Peyer's patch (tissue), 4 donors: ENCODE results near the gene USP47.

Source experiments
- POLR2A ChIP-seq, 2 donors: fragments of 450-650 bp; IDR thresholded peaks; one replicate each; pipeline ENCODE4 v1.5.1; 2017; ENCODE audit warnings: antibody characterized with exemption in 2 of 2, mild to moderate bottlenecking in 2 of 2, moderate library complexity in 2 of 2
- TF ChIP-seq, protein P1 (sequence below), 6 experiments: fragments of 450-650 bp in 4 of 6; fragments of 200-600 bp in 2 of 6; sonication (generic) in 1 of 6; IDR thresholded peaks; one replicate each; pipeline ENCODE4 v1.5.1; 2017 to 2019; ENCODE audit warnings: antibody characterized with exemption in 6 of 6, mild to moderate bottlenecking in 3 of 6, moderate library complexity in 1 of 6

DNA sequence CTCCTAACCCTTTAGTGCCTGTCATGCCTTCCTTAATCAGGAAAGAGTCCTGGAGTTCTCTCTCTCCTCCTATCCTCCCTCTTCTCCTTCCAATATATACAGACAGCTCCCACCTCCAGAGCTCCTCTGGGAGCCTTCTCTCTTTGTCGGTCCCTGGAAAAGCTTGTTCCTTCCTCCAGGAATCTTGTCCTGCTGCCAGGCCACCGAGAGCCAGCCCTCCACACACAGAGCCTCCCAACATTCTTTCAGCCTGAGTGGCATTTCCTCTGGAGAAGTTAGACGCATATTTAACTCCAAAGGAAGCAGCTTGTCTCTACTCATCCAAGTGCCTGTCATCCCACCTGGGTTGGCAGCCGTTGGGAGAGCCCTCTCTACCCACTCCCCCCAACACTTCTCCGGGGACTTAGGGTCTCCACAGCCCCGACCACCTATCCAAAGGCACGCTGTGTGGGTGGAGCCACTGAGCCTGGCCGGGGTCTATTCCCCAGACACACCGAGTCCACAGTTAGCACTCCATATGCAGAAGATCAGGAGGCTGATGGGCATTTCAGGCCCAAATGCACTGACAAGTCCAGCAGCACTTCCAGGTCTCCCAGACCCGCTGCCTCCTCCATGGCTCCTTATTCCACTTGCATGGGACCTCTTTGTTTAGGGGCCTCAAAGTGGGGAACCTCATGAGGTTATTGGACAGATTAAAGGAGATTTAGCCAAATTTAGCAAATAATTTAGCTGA, 135.6 kb downstream of the USP47 start:
- TF ChIP-seq, protein P1, sequence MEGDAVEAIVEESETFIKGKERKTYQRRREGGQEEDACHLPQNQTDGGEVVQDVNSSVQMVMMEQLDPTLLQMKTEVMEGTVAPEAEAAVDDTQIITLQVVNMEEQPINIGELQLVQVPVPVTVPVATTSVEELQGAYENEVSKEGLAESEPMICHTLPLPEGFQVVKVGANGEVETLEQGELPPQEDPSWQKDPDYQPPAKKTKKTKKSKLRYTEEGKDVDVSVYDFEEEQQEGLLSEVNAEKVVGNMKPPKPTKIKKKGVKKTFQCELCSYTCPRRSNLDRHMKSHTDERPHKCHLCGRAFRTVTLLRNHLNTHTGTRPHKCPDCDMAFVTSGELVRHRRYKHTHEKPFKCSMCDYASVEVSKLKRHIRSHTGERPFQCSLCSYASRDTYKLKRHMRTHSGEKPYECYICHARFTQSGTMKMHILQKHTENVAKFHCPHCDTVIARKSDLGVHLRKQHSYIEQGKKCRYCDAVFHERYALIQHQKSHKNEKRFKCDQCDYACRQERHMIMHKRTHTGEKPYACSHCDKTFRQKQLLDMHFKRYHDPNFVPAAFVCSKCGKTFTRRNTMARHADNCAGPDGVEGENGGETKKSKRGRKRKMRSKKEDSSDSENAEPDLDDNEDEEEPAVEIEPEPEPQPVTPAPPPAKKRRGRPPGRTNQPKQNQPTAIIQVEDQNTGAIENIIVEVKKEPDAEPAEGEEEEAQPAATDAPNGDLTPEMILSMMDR (IDR thresholded peaks at IDR 0.05): no peak
- no peak for TF ChIP-seq POLR2A (IDR thresholded peaks at IDR 0.05)
